Activated T-cell treated with anti-CD3 and anti-CD28 coated beads, Interleukin-2, amount 50 U/mL, for 1 hour (primary cell): ENCODE data around the gene SCAANT1.

Experiments
- DNase-seq: peaks from one replicate; pipeline ENCODE4 v3.0.0-alpha.2; 2020

Gene SCAANT1

GRCh38 chr3:63896332-63897030 lies 15.7 kb downstream of the SCAANT1 start:
- no peak for DNase-seq

GRCh38 chr3:63895422-63896189 lies 16.6 kb downstream of the SCAANT1 start:
- DNase-seq: no peak

GRCh38 chr3:63892773-63893352 lies 19.3 kb downstream of the SCAANT1 start:
- no peak for DNase-seq

- DNase-seq: no peak
These were observed 20.7 kb downstream of the SCAANT1 start for GRCh38 chr3:63891518-63891917.

GRCh38 chr3:63886858-63887257 lies 25.3 kb downstream of the SCAANT1 start:
- DNase-seq: no peak

GRCh38 chr3:63880653-63881052 lies 31.5 kb downstream of the SCAANT1 start:
- no peak for DNase-seq

- DNase-seq: no peak
These were observed 33.7 kb downstream of the SCAANT1 start for GRCh38 chr3:63878394-63879060.

- DNase-seq: no peak
These were observed 34.3 kb downstream of the SCAANT1 start for GRCh38 chr3:63877737-63878393.

- no peak for DNase-seq
These were observed 35.9 kb downstream of the SCAANT1 start for GRCh38 chr3:63876260-63876659.

GRCh38 chr3:63875510-63875909 lies 36.7 kb downstream of the SCAANT1 start:
- DNase-seq: no peak

- DNase-seq: no peak
These were observed 37.4 kb downstream of the SCAANT1 start for GRCh38 chr3:63874769-63875168.

GRCh38 chr3:63872135-63872924 lies 39.9 kb downstream of the SCAANT1 start:
- no peak for DNase-seq

- DNase-seq: no peak
These were observed 41.6 kb downstream of the SCAANT1 start for GRCh38 chr3:63870615-63871005.

- no peak for DNase-seq
These were observed 42.1 kb downstream of the SCAANT1 start for GRCh38 chr3:63869940-63870614.

GRCh38 chr3:63867225-63867624 lies 45.0 kb downstream of the SCAANT1 start:
- no peak for DNase-seq

GRCh38 chr3:63864965-63865327 lies 47.2 kb downstream of the SCAANT1 start:
- no peak for DNase-seq

GRCh38 chr3:63864008-63864964 lies 47.9 kb downstream of the SCAANT1 start:
- DNase-seq: peak; percentile 65

- peak; percentile 81 for DNase-seq
These were observed 48.8 kb downstream of the SCAANT1 start, which contains the start of the genes ATXN7 and THOC7 for GRCh38 chr3:63863150-63864007. Gene ATXN7, plus strand, starts transcription at chr3:63863867. Its CDS starts 48,732 bp downstream, at chr3:63912599. Gene THOC7, minus strand, starts transcription at chr3:63863805. Its CDS starts 15 bp downstream, at chr3:63863790.

- no peak for DNase-seq
These were observed 49.4 kb downstream of the SCAANT1 start for GRCh38 chr3:63862804-63863149.
